HG02610 (cell line): Measurements from ENCODE around the gene ZRSR2.
"Not testable (repeated sequence)": the region's sequence is repeated elsewhere in the genome, so short reads cannot be mapped to it uniquely, and the experiment has no call there.

Experiments
- ATAC-seq: cut with Tn5 transposase; IDR thresholded peaks from one replicate; pipeline ENCODE4 v1.9.1; 2021; ENCODE audit warnings: mild to moderate bottlenecking, moderate library complexity; ENCODE audit not compliant: unreplicated experiment

Gene ZRSR2

GRCh38 chrX:15789979-15790768, at the start of gene ZRSR2:
Gene ZRSR2, plus strand, starts transcription at chrX:15790484. Its CDS starts 12 bp downstream, at chrX:15790496.
- peak; percentile 89 for ATAC-seq

DNA sequence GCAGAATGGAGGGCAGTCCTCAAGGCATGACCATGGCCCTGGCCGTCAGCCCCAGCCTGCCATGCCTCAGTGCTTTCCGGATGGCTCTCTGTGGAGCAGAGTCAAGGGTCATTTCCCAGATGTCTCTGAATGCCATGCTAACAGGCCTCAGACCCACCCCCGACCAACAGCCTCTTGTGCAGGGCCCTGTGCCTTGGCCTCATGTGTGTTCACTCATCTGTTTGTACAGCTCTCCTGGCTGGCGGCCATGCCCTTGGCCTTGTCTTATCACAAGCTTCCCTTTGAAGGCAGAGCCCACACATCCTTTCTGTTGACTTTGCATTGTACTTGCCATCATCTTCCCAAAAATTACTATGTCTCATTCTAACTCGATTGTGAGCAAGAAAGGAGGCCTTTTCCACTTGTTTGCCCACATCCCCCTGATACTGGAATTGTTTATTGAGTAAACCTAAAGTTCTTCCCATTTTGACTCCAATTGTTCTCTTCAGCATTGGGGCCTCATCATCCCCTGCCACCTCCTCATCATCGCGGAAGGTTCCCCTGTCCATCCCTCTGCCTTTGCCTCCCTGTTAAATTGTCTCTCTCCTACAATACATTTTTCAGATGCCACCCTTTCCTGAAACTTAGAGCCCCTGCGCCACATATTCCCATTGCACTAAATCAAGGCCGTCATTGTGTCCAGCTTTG, 46.0 kb upstream of the ZRSR2 start:
- no peak for ATAC-seq

GRCh38 chrX:15745179-15745578, 45.1 kb upstream of the ZRSR2 start:
- no peak for ATAC-seq

GRCh38 chrX:15746651-15747050, 43.6 kb upstream of the ZRSR2 start:
- not testable (repeated sequence) for ATAC-seq

DNA sequence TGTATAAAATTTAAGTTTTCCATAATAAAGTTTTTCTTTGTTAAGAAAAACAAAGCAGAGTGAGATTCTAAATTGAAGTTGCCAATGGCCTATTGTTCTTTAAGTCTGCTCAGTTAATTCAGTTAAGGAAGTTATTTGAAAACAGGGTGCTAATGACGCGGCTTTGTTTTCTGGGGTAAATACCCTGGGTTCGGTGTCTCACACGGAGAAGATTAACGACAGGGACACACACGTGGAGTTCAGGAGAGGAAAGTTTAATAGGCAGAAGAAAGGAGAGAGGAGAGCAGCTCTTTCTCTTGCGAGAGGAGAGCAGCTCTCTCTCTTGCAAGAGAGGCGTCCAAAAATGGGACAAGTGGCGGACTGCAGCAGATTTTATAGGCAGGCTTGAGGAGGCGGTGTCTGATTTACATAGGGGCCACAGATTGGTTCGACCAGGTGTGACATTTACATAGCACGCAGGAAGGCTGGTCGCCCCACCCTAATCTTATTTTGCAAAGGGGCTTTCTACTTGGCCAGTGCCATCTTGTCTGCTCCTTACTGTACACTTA, 42.6 kb upstream of the ZRSR2 start:
- no peak for ATAC-seq

DNA sequence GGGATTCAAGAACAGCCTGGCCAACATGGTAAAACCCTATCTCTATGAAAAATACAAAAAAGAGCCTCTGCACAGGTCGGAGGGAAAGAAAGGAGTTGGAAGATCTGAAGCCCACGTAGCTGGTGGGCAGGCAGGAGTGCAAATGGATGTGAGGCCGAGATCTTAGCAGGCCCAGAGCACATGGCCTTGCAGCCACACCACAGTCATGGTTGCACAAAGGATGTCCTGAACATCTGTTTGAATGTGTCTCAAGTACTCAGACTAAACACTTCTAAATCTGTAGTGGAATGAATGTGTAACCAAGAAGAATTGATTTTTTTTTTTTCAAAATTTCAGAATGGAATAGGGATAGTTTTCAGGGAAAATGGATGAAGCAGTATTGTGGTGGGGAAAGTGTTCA, 41.4 kb upstream of the ZRSR2 start:
- ATAC-seq: no peak

- ATAC-seq: peak; percentile 84
These were observed 40.4 kb upstream of the ZRSR2 start for GRCh38 chrX:15749642-15750610.

DNA sequence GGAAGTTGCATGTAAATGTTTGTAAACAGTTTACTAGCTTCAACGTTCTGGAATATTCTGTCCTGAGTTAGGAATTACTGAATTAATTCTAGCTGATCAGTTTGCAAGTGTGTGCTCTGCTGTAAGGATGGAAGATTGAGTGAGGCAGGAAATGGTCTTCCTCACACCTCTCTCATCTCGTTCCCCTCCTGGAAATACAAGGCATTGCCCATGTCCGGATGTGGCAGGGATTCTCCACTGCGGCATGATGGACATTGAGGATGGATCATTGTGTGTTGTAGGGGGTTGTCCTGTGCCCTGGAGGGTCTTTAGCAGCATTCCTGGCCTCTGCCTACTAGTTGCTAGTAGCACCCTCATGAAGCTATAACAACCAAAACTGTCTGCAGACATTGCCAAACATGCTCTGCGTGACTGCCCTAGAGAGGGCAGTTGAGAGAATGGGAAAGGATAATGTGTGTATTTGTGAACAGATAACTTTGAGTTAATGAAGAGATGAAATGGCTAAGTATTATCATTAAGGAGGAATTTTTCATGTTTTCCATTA, 39.6 kb upstream of the ZRSR2 start:
- no peak for ATAC-seq

GRCh38 chrX:15751155-15751819, 39.0 kb upstream of the ZRSR2 start:
- no peak for ATAC-seq

DNA sequence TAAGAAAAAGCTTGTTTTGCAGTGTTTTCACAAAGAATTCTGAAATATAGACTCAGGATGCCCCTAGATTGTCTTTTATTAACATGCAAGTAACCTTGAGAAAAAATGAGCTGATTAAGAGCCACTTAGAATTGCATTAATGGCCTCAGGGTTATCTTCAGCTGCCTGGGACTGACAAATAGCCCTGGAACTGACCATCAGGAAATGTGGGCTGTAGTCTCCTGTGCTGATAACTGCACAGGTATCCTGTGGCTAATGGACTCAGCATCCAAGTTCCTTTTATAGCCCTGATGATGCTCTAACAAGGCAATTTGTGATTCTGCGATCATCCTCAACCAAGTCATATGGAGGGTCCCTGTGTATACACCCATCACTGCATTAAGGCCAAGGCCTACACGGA, 35.2 kb upstream of the ZRSR2 start:
- no peak for ATAC-seq

DNA sequence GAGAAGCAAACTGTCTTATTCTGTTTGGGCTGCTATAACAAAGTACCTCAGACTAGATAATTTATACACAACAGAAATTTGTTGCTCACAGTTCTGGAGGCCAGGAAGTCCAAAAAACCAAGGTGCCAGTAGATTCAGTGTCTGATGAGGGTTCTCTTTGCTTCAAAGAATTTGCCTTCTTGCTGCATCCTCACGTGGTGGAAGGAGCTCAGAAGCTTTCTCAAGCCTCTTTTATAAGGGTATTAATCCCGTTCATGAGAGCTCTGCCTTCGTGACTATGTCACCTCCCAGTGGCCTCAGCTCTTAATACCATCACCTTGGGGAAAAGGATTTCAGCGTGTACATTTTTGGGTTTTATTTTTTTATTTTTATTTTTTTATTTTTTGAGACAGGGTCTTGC, 32.1 kb upstream of the ZRSR2 start:
- ATAC-seq: no peak

DNA sequence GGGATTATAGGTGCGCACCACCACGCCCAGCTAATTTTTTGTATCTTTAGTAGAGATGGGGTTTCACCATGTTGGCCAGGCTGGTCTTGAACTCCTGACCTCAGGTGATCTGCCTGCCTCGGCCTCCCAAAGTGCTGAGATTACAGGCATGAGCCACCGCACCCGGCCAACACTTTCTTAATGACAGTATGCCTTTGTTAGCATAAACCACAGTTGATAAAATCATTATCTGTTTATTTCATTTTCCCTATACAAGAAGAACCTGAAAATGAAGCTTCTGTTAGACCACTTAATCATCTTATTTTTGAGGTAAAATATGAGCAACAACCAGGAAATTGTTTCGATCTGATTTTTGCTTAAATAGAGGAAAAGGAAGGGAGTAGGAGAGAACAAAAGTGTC, 30.4 kb upstream of the ZRSR2 start:
- not testable (repeated sequence) for ATAC-seq

GRCh38 chrX:15761564-15762191, 28.6 kb upstream of the ZRSR2 start:
- no peak for ATAC-seq

DNA sequence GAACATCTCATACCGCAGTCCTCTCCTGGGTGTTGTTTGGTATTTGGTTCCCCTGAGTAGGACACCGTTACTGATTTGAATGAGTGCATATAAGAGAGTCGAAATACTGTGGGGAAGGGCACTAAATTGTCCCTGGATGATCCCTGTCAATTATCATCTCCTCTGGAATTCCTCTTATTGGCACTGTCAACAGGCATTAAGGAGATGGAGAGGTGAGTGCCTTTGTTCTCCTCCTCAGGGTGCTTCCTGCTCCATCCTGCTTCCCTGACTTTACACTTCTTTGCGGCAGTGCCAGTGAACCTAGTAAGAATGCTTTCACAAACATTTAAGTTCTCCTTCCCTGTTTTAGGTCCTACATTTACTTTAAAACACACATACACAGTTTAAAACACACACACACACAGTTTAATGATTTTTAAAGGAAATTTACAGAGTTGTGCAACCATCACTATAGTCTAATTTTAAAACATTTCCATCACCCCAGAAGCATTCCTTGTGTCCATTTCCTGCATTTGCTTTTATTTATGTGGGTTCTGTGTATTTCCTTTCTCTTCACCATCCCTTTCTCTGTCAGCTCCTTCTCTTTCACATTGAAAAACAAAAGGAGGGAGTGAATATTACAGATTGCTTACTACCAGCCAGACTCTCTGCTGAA, 20.9 kb upstream of the ZRSR2 start:
- ATAC-seq: no peak

GRCh38 chrX:15781961-15782699, 8.2 kb upstream of the ZRSR2 start:
- ATAC-seq: peak; percentile 68

DNA sequence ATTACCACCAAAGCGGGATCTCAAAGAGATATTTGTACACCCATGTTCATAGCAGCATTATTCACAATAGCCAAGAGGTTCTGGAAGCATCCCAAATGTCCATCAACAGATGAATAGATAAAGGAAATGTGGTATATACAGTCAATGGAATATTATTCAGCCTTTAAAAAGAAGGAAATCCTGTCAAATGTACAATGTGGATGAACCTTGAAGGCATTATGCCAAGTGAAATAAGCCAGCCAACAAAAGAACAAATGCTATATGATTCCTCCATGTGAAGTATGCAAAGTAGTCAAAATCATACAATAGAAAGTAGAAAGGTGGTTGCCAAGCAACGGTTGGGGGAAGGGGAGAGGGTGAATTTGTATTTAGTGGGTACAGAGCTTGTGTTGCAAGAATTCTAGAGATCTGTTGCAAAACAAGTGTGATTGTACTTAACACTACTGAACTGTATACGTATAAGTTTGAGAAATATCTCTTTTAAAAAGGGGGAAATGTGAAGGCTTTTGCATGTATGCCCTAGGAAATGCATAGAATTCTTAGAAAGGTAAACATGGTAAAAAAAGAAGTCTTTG, 5.0 kb upstream of the ZRSR2 start:
- no peak for ATAC-seq

GRCh38 chrX:15786915-15787314, 3.4 kb upstream of the ZRSR2 start:
- ATAC-seq: no peak

- ATAC-seq: peak; percentile 22
These were observed 546 bp downstream of the ZRSR2 start for GRCh38 chrX:15790769-15791290.
